GM18498 (cell line): ENCODE results near the gene WDR82.
A peak's percentile ranks its signal among the peaks of the same experiment; 100 is the strongest.
"Not testable (repeated sequence)": the region's sequence is repeated elsewhere in the genome, so short reads cannot be mapped to it uniquely, and the experiment has no call there.

Source experiments
- ATAC-seq: cut with Tn5 transposase; IDR thresholded peaks from one replicate; pipeline ENCODE4 v1.9.1; 2021; ENCODE audit warnings: mild to moderate bottlenecking, moderate library complexity; ENCODE audit not compliant: unreplicated experiment

The WDR82 gene

GRCh38 chr3:52290596-52291507, 12.4 kb upstream of the WDR82 start:
- ATAC-seq, result no peak

- no peak for ATAC-seq
Measured at GRCh38 chr3:52289747-52290595, 11.5 kb upstream of the WDR82 start.

- ATAC-seq, result no peak
Measured at GRCh38 chr3:52289338-52289746, 10.9 kb upstream of the WDR82 start.

GRCh38 chr3:52288674-52289073, 10.2 kb upstream of the WDR82 start:
- ATAC-seq, result no peak

GRCh38 chr3:52286777-52287110, 8.3 kb upstream of the WDR82 start:
- ATAC-seq, result no peak

- not testable (repeated sequence) for ATAC-seq
Measured at GRCh38 chr3:52284051-52284450, 5.6 kb upstream of the WDR82 start.

- no peak for ATAC-seq
Measured at GRCh38 chr3:52283306-52283705, 4.9 kb upstream of the WDR82 start.

- ATAC-seq, result no peak
Measured at GRCh38 chr3:52281981-52282801, 3.7 kb upstream of the WDR82 start.

- ATAC-seq, result no peak
Measured at GRCh38 chr3:52280050-52280461, 1.6 kb upstream of the WDR82 start.

- no peak for ATAC-seq
Measured at GRCh38 chr3:52279596-52279995, 1.1 kb upstream of the WDR82 start.

GRCh38 chr3:52277972-52278509, 408 bp downstream of the WDR82 start:
- peak; percentile 68 for ATAC-seq

- peak; percentile 22 for ATAC-seq
Measured at GRCh38 chr3:52277071-52277964, 1.1 kb downstream of the WDR82 start.

GRCh38 chr3:52274781-52275180, 3.7 kb downstream of the WDR82 start:
- ATAC-seq, result not testable (repeated sequence)

GRCh38 chr3:52272831-52273230, 5.6 kb downstream of the WDR82 start:
- ATAC-seq, result no peak

- not testable (repeated sequence) for ATAC-seq
Measured at GRCh38 chr3:52272172-52272571, 6.3 kb downstream of the WDR82 start.

GRCh38 chr3:52270252-52270754, 8.1 kb downstream of the WDR82 start:
- no peak for ATAC-seq

- no peak for ATAC-seq
Measured at GRCh38 chr3:52269776-52270175, 8.7 kb downstream of the WDR82 start.

GRCh38 chr3:52268036-52268435, 10.4 kb downstream of the WDR82 start:
- no peak for ATAC-seq

- no peak for ATAC-seq
Measured at GRCh38 chr3:52265387-52265786, 13.1 kb downstream of the WDR82 start.

GRCh38 chr3:52262447-52262846, 16.0 kb downstream of the WDR82 start:
- ATAC-seq, result no peak
